ENCODE data around the gene IL2RG. TPM values are rescaled to one million over a fixed set of nuclear protein-coding genes. Genes with fewer than 3 reads are reported as not detected.

Gene IL2RG
- total RNA-seq, 2 donors from 2014 or later: not detected

- Mint-ChIP-seq H3K4me1 (no peaks in the 10 kb centered on the region), H3K27ac (no peak overlapping the region), H3K4me3 (no peak overlapping the region), H3K9me3 (peaks cover 61% of the 10 kb centered on the region), H3K27me3 (ENCODE audit: insufficient read depth) (no peaks in the 10 kb centered on the region), H3K36me3 (ENCODE audit: low read depth) (no peaks in the 10 kb centered on the region)
- Histone ChIP-seq H3K36me3 (ENCODE audit: control insufficient read depth, insufficient read depth, low read length) (no peaks in the 10 kb centered on the region), H3K9ac (ENCODE audit: extremely low read depth, low read length, poor library complexity, severe bottlenecking) (no peak overlapping the region), H3K9me3 (ENCODE audit: control insufficient read depth, low read length) (no peaks in the 10 kb centered on the region), H3K27ac (ENCODE audit: low read depth, low read length) (no peak overlapping the region), H3K4me1 (ENCODE audit: control insufficient read depth, insufficient read depth, low read length) (no peaks in the 10 kb centered on the region), H3K27me3 (ENCODE audit: control insufficient read depth, insufficient read depth, low read length, poor library complexity, severe bottlenecking) (no peaks in the 10 kb centered on the region), H3K4me3 (ENCODE audit: low read length) (no peak overlapping the region)
- 94 to 100% methylated on average over 2 to 6 of the region's 6 CpGs for WGBS, 2 experiments (ENCODE audit: insufficient coverage in 1 of 2, insufficient read length in 1 of 2)
- DNase-seq: no peak
- TF ChIP-seq CTCF (conservative IDR thresholded peaks at IDR 0.05): no peak
These were observed 47.2 kb upstream of the IL2RG start for GRCh38 chrX:71158603-71159002.

GRCh38 chrX:71154641-71155040 is 43.3 kb upstream of the IL2RG start:
- H3K27me3 Mint-ChIP-seq (ENCODE audit: insufficient read depth): peaks cover 2% of the 10 kb centered on the region
- H3K9ac ChIP-seq (ENCODE audit: extremely low read depth, low read length, poor library complexity, severe bottlenecking): no peak overlapping the region

GRCh38 chrX:71154196-71154595 is 42.8 kb upstream of the IL2RG start:
- peaks cover 66% of the 10 kb centered on the region for H3K9me3 Mint-ChIP-seq
- H3K27ac Mint-ChIP-seq: no peak overlapping the region
- Histone ChIP-seq H3K27me3 (ENCODE audit: control insufficient read depth, insufficient read depth, low read length, poor library complexity, severe bottlenecking) (no peaks in the 10 kb centered on the region), H3K36me3 (ENCODE audit: control insufficient read depth, insufficient read depth, low read length) (no peaks in the 10 kb centered on the region), H3K9ac (ENCODE audit: extremely low read depth, low read length, poor library complexity, severe bottlenecking) (no peak overlapping the region), H3K9me3 (ENCODE audit: control insufficient read depth, low read length) (no peaks in the 10 kb centered on the region), H3K4me3 (ENCODE audit: low read length) (no peak overlapping the region), H3K4me1 (ENCODE audit: control insufficient read depth, insufficient read depth, low read length) (no peaks in the 10 kb centered on the region), H3K27ac (ENCODE audit: low read depth, low read length) (no peak overlapping the region)
- H3K36me3 Mint-ChIP-seq (ENCODE audit: low read depth): no peaks in the 10 kb centered on the region
- TF ChIP-seq CTCF (conservative IDR thresholded peaks at IDR 0.05): no peak
- no peak for DNase-seq
- no peak overlapping the region for H3K4me3 Mint-ChIP-seq
- H3K27me3 Mint-ChIP-seq (ENCODE audit: insufficient read depth): peaks cover 2% of the 10 kb centered on the region
- H3K4me1 Mint-ChIP-seq: no peaks in the 10 kb centered on the region
- WGBS, 2 experiments (ENCODE audit: insufficient coverage in 1 of 2, insufficient read length in 1 of 2): 81% methylated on average over 7 of the region's 7 CpGs; no CpG with 5 or more reads in 1 of the 2 experiments

More at GRCh38 chrX:71154641-71155040, 43.3 kb upstream of the IL2RG start:
- Histone ChIP-seq H3K4me3 (ENCODE audit: low read length) (no peak overlapping the region), H3K36me3 (ENCODE audit: control insufficient read depth, insufficient read depth, low read length) (no peaks in the 10 kb centered on the region), H3K4me1 (ENCODE audit: control insufficient read depth, insufficient read depth, low read length) (no peaks in the 10 kb centered on the region), H3K9me3 (ENCODE audit: control insufficient read depth, low read length) (no peaks in the 10 kb centered on the region), H3K27me3 (ENCODE audit: control insufficient read depth, insufficient read depth, low read length, poor library complexity, severe bottlenecking) (no peaks in the 10 kb centered on the region), H3K27ac (ENCODE audit: low read depth, low read length) (no peak overlapping the region)
- TF ChIP-seq CTCF (conservative IDR thresholded peaks at IDR 0.05): no peak
- DNase-seq: no peak
- no peak overlapping the region for H3K27ac Mint-ChIP-seq
- H3K9me3 Mint-ChIP-seq: peaks cover 66% of the 10 kb centered on the region
- no peak overlapping the region for H3K4me3 Mint-ChIP-seq
- no peaks in the 10 kb centered on the region for H3K36me3 Mint-ChIP-seq (ENCODE audit: low read depth)
- WGBS, 2 experiments (ENCODE audit: insufficient coverage in 1 of 2, insufficient read length in 1 of 2): 82% methylated on average over 3 of the region's 3 CpGs; no CpG with 5 or more reads in 1 of the 2 experiments
- H3K4me1 Mint-ChIP-seq: no peaks in the 10 kb centered on the region
